ENCODE results near the gene ARHGEF28. TPM values are rescaled to one million over a fixed set of nuclear protein-coding genes. Genes with fewer than 3 reads are reported as not detected.

The ARHGEF28 gene
- total RNA-seq, 1 donor from 2014 or later, result 51.8 TPM

- intact Hi-C loops (cut with DNase I), result no loop called here
- no peak for DNase-seq (ENCODE audit: low spot score)
- ATAC-seq, result no peak
Observed at GRCh38 chr5:73987915-73988314, 361.9 kb downstream of the ARHGEF28 start.

GRCh38 chr5:73989956-73990355 is 364.0 kb downstream of the ARHGEF28 start:
- ATAC-seq (no peak), DNase-seq (ENCODE audit: low spot score) (no peak)
- intact Hi-C loops (cut with DNase I), result no loop called here

Other genes with a start within 250 kb of the ARHGEF28 start
- 99.3 TPM for gene FOXD1, start 177.4 kb upstream of the ARHGEF28 start, total RNA-seq
- gene BTF3, start 127.8 kb upstream of the ARHGEF28 start, total RNA-seq, result 508 TPM
- gene ANKRA2, start 60.6 kb upstream of the ARHGEF28 start, total RNA-seq, result 28.0 TPM
- 18.5 TPM for gene UTP15, start 60.5 kb upstream of the ARHGEF28 start, total RNA-seq

Data from sciatic nerve (tissue), 2 donors.